NT2/D1 (cell line): ENCODE data around the gene MX1.

Source experiments
- DNase-seq: peaks from one replicate; pipeline ENCODE4 v3.0.0-alpha.2; 2011; ENCODE audit warnings: low read depth, low spot score
- H3K27me3 ChIP-seq: 2 replicates; pipeline ENCODE4 v1.6.0; 2011; ENCODE audit warnings: mild to moderate bottlenecking; ENCODE audit not compliant: insufficient read length, insufficient read depth
- H3K36me3 ChIP-seq: 2 replicates; pipeline ENCODE4 v1.6.1; 2011; ENCODE audit warnings: mild to moderate bottlenecking, low read length, mixed read lengths; ENCODE audit not compliant: insufficient read depth, insufficient read length
- H3K4me1 ChIP-seq: 2 replicates; pipeline ENCODE4 v1.5.1; 2011; ENCODE audit not compliant: insufficient read depth, insufficient read length
- H3K4me3 ChIP-seq: 2 replicates; pipeline ENCODE4 v1.5.1; 2011; ENCODE audit warnings: low read depth; ENCODE audit not compliant: insufficient read length
- H3K9ac ChIP-seq: 2 replicates; pipeline ENCODE4 v1.6.0; 2011; ENCODE audit warnings: low read depth; ENCODE audit not compliant: insufficient read length
- H3K9me3 ChIP-seq: 2 replicates; pipeline ENCODE4 v1.5.1; 2011; ENCODE audit warnings: mild to moderate bottlenecking, low read length; ENCODE audit not compliant: insufficient read depth
- SUZ12 ChIP-seq: IDR thresholded peaks from 2 replicates; pipeline ENCODE4 v1.6.1; 2011; ENCODE audit not compliant: insufficient read length, insufficient read depth; ENCODE audit errors: extremely low read depth
- YY1 ChIP-seq: IDR thresholded peaks from 2 replicates; pipeline ENCODE4 v1.6.1; 2011; ENCODE audit not compliant: insufficient read length, insufficient read depth
- ZNF274 ChIP-seq: IDR thresholded peaks from 2 replicates; pipeline ENCODE4 v1.6.1; 2011; ENCODE audit warnings: mild to moderate bottlenecking, low read depth, low read length

Gene MX1

DNA sequence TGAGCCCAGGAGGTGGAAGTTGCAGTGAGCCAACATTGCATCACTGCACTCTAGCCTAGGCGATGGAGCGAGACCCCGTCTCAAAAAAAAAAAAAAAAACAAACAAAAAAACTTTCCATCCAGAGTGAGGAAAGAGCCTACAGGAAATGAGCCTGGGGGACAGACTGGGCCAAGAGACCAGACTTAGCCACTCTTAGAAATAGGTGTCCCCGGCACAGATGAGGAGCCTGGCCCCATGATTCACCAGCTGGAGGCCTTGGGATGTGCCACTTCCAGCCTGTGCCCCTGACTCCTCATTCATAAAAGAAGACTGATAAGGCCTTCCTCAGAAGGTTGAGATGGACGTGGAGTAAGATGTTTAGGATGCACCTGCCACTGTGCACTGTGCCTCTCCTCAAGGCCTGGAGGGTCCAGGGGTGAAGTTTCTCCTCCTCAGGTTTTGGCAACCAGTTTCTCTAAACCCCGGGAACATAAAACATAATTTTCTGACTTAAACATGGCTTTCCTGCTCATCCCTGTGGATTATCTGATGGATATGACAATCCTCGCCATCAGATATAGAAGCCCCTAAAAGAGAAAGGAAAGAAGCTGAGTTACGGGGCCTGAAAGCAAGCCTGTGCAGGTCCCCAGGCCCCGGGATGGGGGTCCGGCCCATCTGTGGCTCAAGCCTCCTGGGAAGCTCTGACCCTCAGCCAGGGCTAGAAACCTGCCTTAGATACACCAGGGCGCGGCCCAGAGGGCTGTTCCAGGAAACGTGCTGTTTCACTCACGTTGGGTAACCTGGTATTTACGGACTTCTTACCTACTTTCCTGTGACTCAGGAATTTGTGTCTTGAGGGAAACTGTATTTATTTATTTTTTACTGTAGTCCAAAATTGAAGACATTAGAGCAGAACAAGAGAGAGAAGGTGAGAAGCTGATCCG, 26.0 kb downstream of the MX1 start:
- H3K36me3 ChIP-seq: no peaks in the 10 kb centered on the region
- H3K9ac ChIP-seq: no peak overlapping the region
- TF ChIP-seq ZNF274 (no peak), YY1 (no peak)
- peaks cover 14% of the 10 kb centered on the region for H3K4me1 ChIP-seq
- H3K9me3 ChIP-seq: no peaks in the 10 kb centered on the region
- no peaks in the 10 kb centered on the region for H3K27me3 ChIP-seq
- no peak for DNase-seq
- H3K4me3 ChIP-seq: no peak overlapping the region

DNA sequence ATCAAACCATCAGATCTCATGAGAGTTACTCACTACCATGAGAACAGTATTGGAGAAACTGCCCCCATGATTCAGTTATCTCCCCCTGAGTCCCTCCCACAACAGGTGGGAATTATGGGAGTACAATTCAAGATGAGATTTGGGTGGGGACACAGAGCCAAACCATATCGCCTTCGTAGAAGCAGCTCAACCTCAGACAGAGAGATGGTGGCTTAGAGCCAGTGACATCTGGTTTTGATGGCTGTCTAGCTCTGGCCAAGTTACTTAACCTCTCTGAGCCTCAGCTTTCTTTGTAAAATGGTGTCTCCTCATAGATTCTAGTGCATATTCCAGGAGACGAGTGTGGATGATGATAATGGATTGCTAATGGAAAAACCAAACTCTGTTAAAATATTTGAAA, 27.2 kb downstream of the MX1 start:
- Histone ChIP-seq H3K9ac (no peak overlapping the region), H3K4me3 (no peak overlapping the region), H3K4me1 (peaks cover 14% of the 10 kb centered on the region), H3K36me3 (no peaks in the 10 kb centered on the region), H3K9me3 (no peaks in the 10 kb centered on the region), H3K27me3 (no peaks in the 10 kb centered on the region)
- DNase-seq: no peak
- no peak for TF ChIP-seq SUZ12
- TF ChIP-seq ZNF274: no peak
- TF ChIP-seq YY1: no peak

DNA sequence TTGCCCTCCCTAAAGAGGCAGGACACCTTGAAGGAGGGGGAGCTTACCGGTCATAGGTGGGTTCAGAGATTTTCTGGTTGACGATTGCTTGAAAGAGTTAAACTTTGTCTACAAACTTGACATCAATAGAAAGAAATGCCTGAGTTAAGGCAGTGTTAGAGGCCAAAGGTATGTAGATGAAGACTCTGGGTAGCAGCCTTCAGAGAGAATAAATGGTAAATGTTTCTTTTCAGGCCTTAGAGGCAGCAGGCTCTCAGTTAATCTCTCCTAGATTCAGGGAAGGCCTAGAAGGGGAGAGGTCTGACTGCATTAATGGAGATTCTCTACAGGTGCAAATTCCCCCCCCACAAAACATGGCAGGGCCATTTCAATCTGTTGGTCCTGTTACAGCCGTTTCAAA, 27.7 kb downstream of the MX1 start:
- no peak overlapping the region for H3K4me3 ChIP-seq
- H3K9ac ChIP-seq: no peak overlapping the region
- TF ChIP-seq SUZ12 (no peak), YY1 (no peak), ZNF274 (no peak)
- peak; percentile 48 for DNase-seq
- H3K9me3 ChIP-seq: no peaks in the 10 kb centered on the region
- H3K36me3 ChIP-seq: no peaks in the 10 kb centered on the region
- H3K4me1 ChIP-seq: peaks cover 20% of the 10 kb centered on the region
- no peaks in the 10 kb centered on the region for H3K27me3 ChIP-seq

DNA sequence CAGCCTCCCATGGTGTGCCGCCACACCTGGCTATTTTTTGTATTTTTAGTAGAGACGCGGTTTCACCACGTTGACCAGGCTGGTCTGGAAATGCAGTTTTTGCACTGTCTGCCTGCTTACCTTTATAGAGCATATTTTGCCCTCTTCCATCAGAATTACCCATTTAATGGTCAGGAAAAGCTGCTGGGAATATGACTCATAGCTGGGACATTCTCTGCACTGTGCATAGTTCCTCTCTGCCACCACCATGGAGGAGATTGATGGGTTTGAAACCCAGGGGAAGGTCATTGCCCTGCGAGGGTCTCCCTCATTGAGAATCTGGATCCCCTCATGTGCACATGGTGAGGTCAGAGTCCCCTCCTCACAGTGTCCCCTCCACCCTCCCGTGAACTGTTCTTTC, 32.1 kb downstream of the MX1 start:
- peaks cover 18% of the 10 kb centered on the region for H3K4me1 ChIP-seq
- DNase-seq: no peak
- no peak for TF ChIP-seq SUZ12
- TF ChIP-seq YY1: no peak
- TF ChIP-seq ZNF274: no peak
- no peaks in the 10 kb centered on the region for H3K27me3 ChIP-seq
- no peaks in the 10 kb centered on the region for H3K36me3 ChIP-seq
- H3K9ac ChIP-seq: no peak overlapping the region
- no peak overlapping the region for H3K4me3 ChIP-seq
- peaks cover 13% of the 10 kb centered on the region; the same call in 1 of the 2 replicates for H3K9me3 ChIP-seq

DNA sequence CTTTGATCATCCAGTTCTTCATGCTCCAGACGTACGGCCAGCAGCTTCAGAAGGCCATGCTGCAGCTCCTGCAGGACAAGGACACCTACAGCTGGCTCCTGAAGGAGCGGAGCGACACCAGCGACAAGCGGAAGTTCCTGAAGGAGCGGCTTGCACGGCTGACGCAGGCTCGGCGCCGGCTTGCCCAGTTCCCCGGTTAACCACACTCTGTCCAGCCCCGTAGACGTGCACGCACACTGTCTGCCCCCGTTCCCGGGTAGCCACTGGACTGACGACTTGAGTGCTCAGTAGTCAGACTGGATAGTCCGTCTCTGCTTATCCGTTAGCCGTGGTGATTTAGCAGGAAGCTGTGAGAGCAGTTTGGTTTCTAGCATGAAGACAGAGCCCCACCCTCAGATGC, 32.5 kb downstream of the MX1 start:
- H3K9me3 ChIP-seq: peaks cover 18% of the 10 kb centered on the region
- H3K36me3 ChIP-seq: no peaks in the 10 kb centered on the region
- H3K4me1 ChIP-seq: peaks cover 14% of the 10 kb centered on the region
- no peak for DNase-seq
- H3K9ac ChIP-seq: no peak overlapping the region
- TF ChIP-seq YY1: no peak
- no peak for TF ChIP-seq SUZ12
- TF ChIP-seq ZNF274: no peak
- no peak overlapping the region for H3K4me3 ChIP-seq
- no peaks in the 10 kb centered on the region for H3K27me3 ChIP-seq

DNA sequence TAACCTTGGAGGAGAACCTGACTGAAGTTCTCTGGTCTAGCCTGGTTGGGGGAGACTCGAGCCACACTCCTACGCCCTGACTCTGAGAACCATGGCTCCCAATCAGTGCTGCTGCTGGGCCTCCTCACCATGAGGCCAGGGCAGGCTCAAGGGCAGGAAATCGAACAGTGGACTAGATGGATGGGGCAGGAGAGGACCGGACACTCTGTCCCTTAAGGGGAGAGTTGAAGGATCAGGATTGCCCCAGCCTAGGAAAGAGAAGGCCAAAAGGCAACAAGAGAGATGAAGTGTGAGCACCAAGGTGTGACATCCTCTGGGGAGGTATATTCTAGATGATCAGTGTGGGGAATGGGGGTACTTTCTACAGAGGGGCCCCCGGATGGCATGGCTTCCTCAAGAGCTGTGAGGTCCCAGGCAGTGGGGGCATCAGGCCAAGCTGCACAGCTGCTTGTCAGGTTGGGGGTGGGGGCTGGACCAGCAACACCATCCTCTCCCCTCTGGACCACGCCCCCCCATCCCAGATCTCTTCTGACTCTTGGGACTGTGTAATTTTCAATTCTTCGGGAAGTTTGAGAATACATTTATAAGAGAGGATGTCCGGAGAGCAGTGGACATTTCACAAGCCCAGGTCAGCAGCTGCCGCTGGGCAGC, 34.0 kb downstream of the MX1 start:
- no peak overlapping the region for H3K4me3 ChIP-seq
- no peaks in the 10 kb centered on the region for H3K36me3 ChIP-seq
- no peaks in the 10 kb centered on the region for H3K27me3 ChIP-seq
- no peak for TF ChIP-seq SUZ12
- no peak for TF ChIP-seq YY1
- TF ChIP-seq ZNF274: no peak
- no peak overlapping the region for H3K9ac ChIP-seq
- H3K4me1 ChIP-seq: peaks cover 7% of the 10 kb centered on the region
- DNase-seq: no peak
- peaks cover 31% of the 10 kb centered on the region for H3K9me3 ChIP-seq

DNA sequence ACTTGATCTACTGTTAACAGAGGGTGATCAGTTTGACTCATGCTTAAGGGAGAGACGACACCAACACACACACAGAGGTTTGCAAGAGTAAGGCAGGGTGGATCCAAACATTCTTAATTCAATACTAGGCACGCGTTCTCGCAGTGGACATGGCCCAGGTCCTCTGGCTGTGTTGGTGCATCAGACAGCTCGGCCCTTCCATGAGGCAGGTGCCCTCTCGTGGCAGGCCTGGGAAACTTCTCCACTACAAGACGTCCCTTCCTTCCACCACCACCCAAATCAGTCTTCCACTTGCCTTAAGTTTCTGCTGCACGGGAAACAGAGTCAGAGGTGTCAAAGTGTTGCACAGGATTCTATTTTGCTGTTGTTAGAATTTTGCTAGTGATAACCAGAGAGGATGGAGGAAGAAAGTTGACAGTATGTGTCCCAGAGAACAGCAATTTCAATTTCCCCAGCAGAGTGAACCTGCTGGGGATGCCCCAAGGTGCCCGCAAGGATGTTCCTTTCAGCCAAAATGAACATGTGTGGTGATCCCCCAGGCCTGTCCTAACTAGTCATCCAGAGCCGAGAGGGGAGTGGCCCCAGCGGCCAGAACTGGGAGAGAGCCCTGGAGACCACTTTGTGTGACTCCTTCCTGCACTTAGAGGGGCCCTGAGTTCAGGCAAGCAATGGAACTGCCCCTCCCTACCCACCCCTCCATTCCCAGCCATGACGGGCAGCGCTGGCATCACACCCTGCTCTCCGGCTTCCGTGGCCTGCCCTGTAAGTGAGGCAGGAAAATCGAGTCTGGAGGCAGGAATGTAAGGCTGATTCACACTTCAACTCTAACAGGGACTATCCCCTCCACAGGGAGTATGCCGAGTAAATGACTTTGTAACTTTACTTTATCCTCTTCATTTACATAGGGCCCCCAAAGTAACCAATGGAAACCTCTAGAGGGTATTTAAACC, 34.8 kb downstream of the MX1 start:
- Histone ChIP-seq H3K27me3 (no peaks in the 10 kb centered on the region), H3K36me3 (no peaks in the 10 kb centered on the region), H3K9ac (no peak overlapping the region), H3K9me3 (peaks cover 31% of the 10 kb centered on the region), H3K4me1 (peaks cover 7% of the 10 kb centered on the region), H3K4me3 (no peak overlapping the region)
- DNase-seq: peak; percentile 70
- TF ChIP-seq YY1 (no peak), SUZ12 (no peak), ZNF274 (no peak)
